Measurements from ENCODE around the gene DENND1A.

DNA sequence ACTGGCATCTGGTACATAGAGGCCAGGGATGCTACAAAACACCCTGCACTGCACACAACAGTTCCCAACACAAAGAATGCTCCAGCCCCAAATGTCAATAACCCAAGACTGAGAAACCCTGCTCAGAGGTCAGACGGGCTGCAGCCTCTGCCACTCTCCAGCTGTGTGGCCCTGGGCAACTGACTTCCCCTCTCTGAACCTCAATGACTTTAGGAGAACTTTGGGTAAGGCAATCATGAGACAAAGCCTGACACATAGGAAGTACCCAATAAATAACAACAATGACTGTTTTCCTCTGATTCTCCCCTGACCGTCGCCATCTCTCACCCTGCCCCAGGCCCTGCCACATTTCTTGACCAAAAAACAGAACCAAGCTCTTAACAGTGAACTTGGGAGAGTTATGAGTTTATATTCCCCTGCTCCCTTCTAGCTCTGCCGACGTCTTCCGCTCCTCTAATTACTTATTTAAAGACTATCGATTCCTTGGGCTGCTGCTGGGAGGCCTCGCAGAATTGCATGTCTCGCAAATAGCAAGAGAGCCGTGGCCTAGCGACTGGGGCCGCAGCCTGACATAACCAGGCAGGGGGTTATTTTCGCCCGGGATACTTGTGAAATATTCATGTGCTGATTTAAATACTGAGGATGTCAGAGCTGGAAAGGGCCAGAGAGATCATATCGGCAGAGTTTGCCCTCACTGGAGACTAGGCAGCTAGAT lies 598.4 kb downstream of the DENND1A start:
- TF ChIP-seq EZH2 (IDR thresholded peaks at IDR 0.05) (no peak), POLR2AphosphoS5 (IDR thresholded peaks at IDR 0.05; ENCODE audit: borderline replicate concordance, low read depth, low read length) (no peak), FOXP2 (optimal IDR thresholded peaks at IDR 0.05; ENCODE audit: control extremely low read depth, extremely low read length, insufficient read depth) (no peak)
